Left renal pelvis (tissue), 4 donors: Measurements from ENCODE around the gene NUMBL. TPM values are rescaled to one million over a fixed set of nuclear protein-coding genes. Genes with fewer than 3 reads are reported as not detected.

Experiments
- polyA plus RNA-seq, 4 donors: library from polyadenylated mRNA; unstranded; fragments of 120-200 nt; gene quantifications; one replicate each; pipeline ENCODE4 v1.2.1, GENCODE V29; 2013; ENCODE audit not compliant: insufficient read length in 4 of 4

NUMBL gene
- polyA plus RNA-seq, 4 donors, result 11.5 to 35.0 (median 15.8) TPM

Other genes with a start within 250 kb of the NUMBL start
- 10 to 100 TPM; 31.6 to 66.6 (median 37.1) TPM for gene SERTAD3, start 246.3 kb downstream of the NUMBL start, polyA plus RNA-seq
- 10 to 100 TPM; 38.3 to 81.1 (median 46.6) TPM for gene BLVRB, start 224.9 kb downstream of the NUMBL start, polyA plus RNA-seq
- 1 to 10 TPM; 1.2 to 3.3 (median 1.8) TPM for gene SPTBN4, start 223.7 kb downstream of the NUMBL start, polyA plus RNA-seq
- 10 to 100 TPM; 22.2 to 52.9 (median 40.8) TPM for gene SHKBP1, start 113.8 kb downstream of the NUMBL start, polyA plus RNA-seq
- 100 to 1,000 TPM; 193 to 531 (median 257) TPM for gene LTBP4, start 89.3 kb downstream of the NUMBL start, polyA plus RNA-seq
- gene COQ8B, start 26.2 kb upstream of the NUMBL start, polyA plus RNA-seq, result 10 to 100 TPM; 25.9 to 49.7 (median 30.0) TPM
- 10 to 100 TPM in 3 of 4 donors, 1 to 10 TPM in 1; 9.3 to 16.3 (median 12.9) TPM for gene ITPKC, start 26.5 kb upstream of the NUMBL start, polyA plus RNA-seq
- gene ACTMAP, start 59.8 kb upstream of the NUMBL start, polyA plus RNA-seq, result 10 to 100 TPM in 3 of 4 donors, 1 to 10 TPM in 1; 9.4 to 22.5 (median 16.0) TPM
- 100 to 1,000 TPM in 3 of 4 donors, 10 to 100 TPM in 1; 98.3 to 129 (median 121) TPM for gene SNRPA, start 60.6 kb upstream of the NUMBL start, polyA plus RNA-seq
- gene MIA, start 84.9 kb upstream of the NUMBL start, polyA plus RNA-seq, result 1 to 10 TPM in 3 of 4 donors, under 1 TPM in 1; 0.45 to 2.0 (median 1.7) TPM
- gene RAB4B, start 87.6 kb upstream of the NUMBL start, polyA plus RNA-seq, result 10 to 100 TPM in 1 of 4 donors, 1 to 10 TPM in 3; 7.6 to 13.3 (median 8.7) TPM
- 10 to 100 TPM; 62.3 to 84.2 (median 72.5) TPM for gene EGLN2, start 108.5 kb upstream of the NUMBL start, polyA plus RNA-seq
- gene CYP2A6, start 159.8 kb upstream of the NUMBL start, polyA plus RNA-seq, result under 1 TPM in 1 of 4 donors, not detected in 3; 0.24 TPM
- gene CYP2A7, start 191.6 kb upstream of the NUMBL start, polyA plus RNA-seq, result under 1 TPM in 1 of 4 donors, not detected in 3; 0.87 TPM